HL-60 (cell line): ENCODE data around the gene TAPBP.
A peak's percentile ranks its signal among the peaks of the same experiment; 100 is the strongest.
"Not testable (repeated sequence)": the region's sequence is repeated elsewhere in the genome, so short reads cannot be mapped to it uniquely, and the experiment has no call there.

Experiments
- DNase-seq, 2 experiments: peaks; one replicate each; pipeline ENCODE4 v3.0.0-alpha.2; 2010 to 2020; ENCODE audit warnings: low read depth in 1 of 2, low spot score in 1 of 2
- H3K27ac ChIP-seq: fragments of 250-450 bp; sonication (Bioruptor Pico); replicated peaks from 2 replicates; pipeline ENCODE4 v1.5.1; 2020; ENCODE audit warnings: mild to moderate bottlenecking, moderate library complexity
- H3K27me3 ChIP-seq: fragments of 250-450 bp; sonication (Bioruptor Pico); 2 replicates; pipeline ENCODE4 v1.5.1; 2021; ENCODE audit warnings: mild to moderate bottlenecking, moderate library complexity; ENCODE audit not compliant: insufficient read depth, poor library complexity, severe bottlenecking
- H3K4me3 ChIP-seq: replicated peaks from 2 replicates; pipeline ENCODE4 v1.5.1; 2011; ENCODE audit warnings: mild to moderate bottlenecking, control low read depth, low read length; ENCODE audit not compliant: insufficient read depth
- CTCF ChIP-seq: IDR thresholded peaks from one replicate; pipeline ENCODE4 v1.5.1; 2011; ENCODE audit warnings: low read length, control low read depth, inconsistent platforms; ENCODE audit not compliant: insufficient read depth
- GABPA ChIP-seq: IDR thresholded peaks from 2 replicates; pipeline ENCODE4 v1.6.1; 2012; ENCODE audit warnings: low read depth
- POLR2AphosphoS5 ChIP-seq: IDR thresholded peaks from 2 replicates; pipeline ENCODE4 v1.6.1; 2012; ENCODE audit warnings: low read depth
- REST ChIP-seq: IDR thresholded peaks from 2 replicates; pipeline ENCODE4 v1.6.1; 2012; ENCODE audit warnings: low read depth; ENCODE audit not compliant: insufficient replicate concordance
- SPI1 ChIP-seq: IDR thresholded peaks from 2 replicates; pipeline ENCODE4 v1.6.1; 2012; ENCODE audit warnings: low read depth, mild to moderate bottlenecking, borderline replicate concordance

The TAPBP gene

GRCh38 chr6:33276864-33277662 lies 36.8 kb downstream of the TAPBP start, which contains the start of gene B3GALT4:
TSS of gene B3GALT4 (plus strand) at chr6:33277123. CDS start at chr6:33277420, 297 bp downstream.
- Histone ChIP-seq H3K27ac (peak within 1 kb of the TSS; percentile 78), H3K4me3 (peak within 1 kb of the TSS; percentile 36), H3K27me3 (no peaks in the 10 kb centered on the region)
- peak; percentile 77 to 80 for DNase-seq
- TF ChIP-seq POLR2AphosphoS5, result peak; percentile 98
- TF ChIP-seq CTCF, result no peak
- peak; percentile 82 for TF ChIP-seq GABPA
- TF ChIP-seq REST, result no peak

GRCh38 chr6:33276581-33276863 lies 37.4 kb downstream of the TAPBP start:
- Histone ChIP-seq H3K27me3 (no peaks in the 10 kb centered on the region), H3K27ac (peak overlapping the region; percentile 78), H3K4me3 (peak overlapping the region; percentile 14)
- TF ChIP-seq POLR2AphosphoS5, result no peak
- DNase-seq, result no peak

GRCh38 chr6:33275795-33276580 lies 37.9 kb downstream of the TAPBP start:
- H3K27ac ChIP-seq, result peak overlapping the region; percentile 97
- peak overlapping the region; percentile 19 for H3K4me3 ChIP-seq
- H3K27me3 ChIP-seq, DNase-seq: not testable (repeated sequence)

- no peak for DNase-seq
- no peaks in the 10 kb centered on the region for H3K27me3 ChIP-seq
- TF ChIP-seq REST (no peak), CTCF (no peak), SPI1 (no peak), GABPA (no peak), POLR2AphosphoS5 (no peak)
- peak overlapping the region; percentile 97 for H3K27ac ChIP-seq
- peak overlapping the region; percentile 65 for H3K4me3 ChIP-seq
These were observed 39.7 kb downstream of the TAPBP start for GRCh38 chr6:33273924-33274902.
